Stimulated activated CD8-positive, alpha-beta memory T cell treated with anti-CD3 and anti-CD28 coated beads, Interleukin-12 subunit alpha, Interleukin-12 subunit beta, amount 100 ng/mL, for 24 hours (primary cell): ENCODE data around the gene CCNQ.
A peak's percentile ranks its signal among the peaks of the same experiment; 100 is the strongest.

Experiments used
- DNase-seq: peaks from one replicate; pipeline ENCODE4 v3.0.0-alpha.2; 2020; ENCODE audit errors: extremely low read depth

The CCNQ gene

GRCh38 chrX:153576239-153576870 is 22.6 kb downstream of the CCNQ start:
- DNase-seq, result no peak

DNA sequence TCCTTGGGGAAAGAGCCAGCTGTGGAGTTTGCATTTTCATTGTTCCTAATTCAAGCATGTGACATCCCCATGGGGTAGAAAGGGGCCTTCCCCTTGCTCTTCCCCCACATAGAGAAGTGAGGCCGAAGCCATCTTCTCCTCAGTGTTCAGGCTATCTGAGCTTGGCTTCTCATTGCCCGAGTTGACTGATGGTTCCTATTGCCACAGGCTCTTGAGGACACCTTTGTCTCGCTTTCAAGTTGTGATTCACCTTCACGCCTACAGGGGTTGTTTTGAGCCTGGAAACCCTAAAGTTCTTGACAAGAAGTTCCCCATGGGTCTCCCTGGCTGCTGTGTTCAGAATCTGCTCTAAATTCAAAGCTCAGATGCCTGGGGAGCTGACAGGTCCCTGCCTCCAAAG is 25.0 kb downstream of the CCNQ start:
- DNase-seq, result no peak

- no peak for DNase-seq
Measured at GRCh38 chrX:153572601-153573000, 26.3 kb downstream of the CCNQ start.

GRCh38 chrX:153571534-153571908 is 27.4 kb downstream of the CCNQ start:
- DNase-seq, result no peak

DNA sequence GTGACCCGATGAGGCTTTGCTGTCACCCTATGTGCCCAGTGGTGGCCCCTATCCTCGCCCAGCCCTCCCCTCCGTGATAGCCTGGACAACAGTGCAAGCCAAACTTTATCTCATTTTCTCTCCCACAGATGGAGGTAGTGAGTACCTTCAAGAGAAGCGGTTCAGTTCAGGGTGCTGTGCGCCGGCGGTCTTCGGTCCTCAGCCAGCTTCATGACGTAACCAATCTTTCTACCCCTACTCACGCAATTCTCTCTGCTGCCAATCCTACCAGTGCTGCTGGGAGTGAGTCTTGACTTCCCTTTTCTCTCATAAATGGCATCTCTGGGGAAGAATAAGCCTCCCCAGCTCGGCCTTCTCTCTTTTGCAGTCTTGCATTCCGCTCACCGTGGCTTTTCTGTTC is 29.5 kb downstream of the CCNQ start:
- DNase-seq, result no peak

DNA sequence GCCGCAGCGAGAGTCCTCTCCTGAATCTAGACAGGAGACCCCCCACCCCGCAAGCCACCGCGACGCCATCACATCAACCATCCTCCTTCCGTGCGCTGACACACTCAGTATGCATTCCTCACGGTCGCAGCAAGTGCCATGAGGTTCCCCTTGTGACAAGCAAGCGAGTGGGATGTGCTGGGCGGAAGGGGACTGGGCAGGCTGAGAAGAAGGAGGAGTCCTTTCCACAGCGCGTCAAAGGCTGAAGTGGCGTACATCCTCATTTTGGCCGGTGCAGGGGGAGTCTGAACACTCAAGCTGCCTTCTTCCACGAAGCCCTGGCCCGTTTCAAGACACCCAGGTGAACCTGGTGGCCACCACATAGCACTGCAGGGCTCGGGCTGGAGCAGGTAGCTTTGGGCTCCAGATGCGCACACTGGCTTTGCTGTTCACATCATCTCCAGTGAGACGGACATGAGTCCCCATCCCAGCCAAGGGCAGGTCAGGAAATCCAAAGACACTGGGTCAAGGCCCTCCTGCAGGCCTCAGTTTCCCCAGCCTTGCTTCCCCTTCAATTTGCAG is 30.4 kb downstream of the CCNQ start:
- DNase-seq, result no peak

DNA sequence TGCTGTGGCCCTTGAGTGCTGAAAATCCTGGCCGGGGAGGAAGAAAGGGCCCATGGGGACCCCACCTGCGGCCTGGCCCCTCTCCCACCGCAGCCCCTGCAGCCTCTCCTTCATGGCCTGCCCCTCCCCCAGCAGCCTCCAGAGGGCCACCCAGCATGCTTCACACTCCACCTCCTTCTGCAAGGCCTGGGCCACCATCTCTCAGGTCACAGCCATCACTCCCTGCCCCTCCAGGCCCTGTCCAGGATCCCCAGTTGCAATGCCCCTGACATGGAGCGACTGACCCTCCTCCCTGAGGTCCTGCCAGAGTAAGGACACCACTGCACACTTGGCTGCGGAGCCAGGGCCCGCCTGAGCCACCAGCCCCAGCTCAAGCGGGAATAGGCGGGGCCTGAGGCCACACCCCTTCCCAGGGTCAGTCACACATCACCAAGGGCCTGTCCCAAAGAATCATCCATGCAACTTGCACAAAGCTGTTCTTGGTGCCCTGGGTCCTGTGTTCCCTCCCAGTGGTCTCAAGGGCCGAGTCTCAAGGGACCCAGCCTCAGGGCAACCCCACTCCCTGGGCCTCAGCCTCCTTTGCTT is 32.9 kb downstream of the CCNQ start:
- DNase-seq, result no peak

DNA sequence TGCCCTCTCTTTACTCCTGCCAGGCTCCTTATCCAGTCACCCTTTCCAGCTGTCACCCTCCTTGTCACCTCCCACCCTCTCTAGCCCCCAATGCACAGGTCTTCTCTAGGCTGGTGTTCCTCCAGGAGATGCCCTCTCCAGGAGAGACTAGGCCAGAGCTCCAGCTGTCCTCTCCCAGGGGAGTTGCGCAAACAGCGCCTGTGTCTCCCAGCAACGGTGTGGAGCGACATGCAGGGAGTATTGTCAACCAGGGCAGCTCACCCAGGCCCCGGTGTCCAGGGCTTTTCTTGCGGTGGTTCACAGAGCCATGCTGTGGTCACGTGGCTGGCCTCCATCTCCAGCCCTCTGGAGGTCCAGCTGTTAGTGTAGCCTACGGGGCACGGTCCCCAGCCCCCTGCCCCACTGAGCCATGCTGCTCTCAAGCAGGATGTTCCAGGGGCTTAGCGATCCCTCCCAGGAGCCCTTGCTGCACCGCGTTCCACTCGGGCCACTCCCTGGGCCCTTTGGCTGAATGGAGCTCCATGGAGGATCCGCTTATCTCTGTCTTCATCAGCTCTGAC is 34.8 kb downstream of the CCNQ start:
- DNase-seq, result no peak

DNA sequence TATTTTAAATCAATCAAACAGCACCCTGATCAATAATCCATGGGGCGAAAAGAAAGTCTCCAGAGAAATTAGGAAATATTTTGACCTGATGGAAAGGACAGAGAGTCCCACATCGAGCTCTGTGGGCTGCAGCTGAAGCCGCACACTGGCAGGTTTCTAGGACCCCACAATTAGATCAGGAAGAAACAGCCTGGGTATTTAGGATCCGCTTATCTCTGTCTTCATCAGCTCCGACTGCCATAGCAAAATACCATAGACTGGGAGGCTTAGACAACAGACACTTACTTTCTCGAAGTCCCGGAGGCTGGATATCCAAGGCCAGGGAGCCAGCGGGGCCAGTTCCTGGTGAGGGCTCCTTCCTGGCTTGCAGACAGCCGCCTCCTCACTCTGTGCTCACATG is 36.4 kb downstream of the CCNQ start:
- DNase-seq, result no peak

DNA sequence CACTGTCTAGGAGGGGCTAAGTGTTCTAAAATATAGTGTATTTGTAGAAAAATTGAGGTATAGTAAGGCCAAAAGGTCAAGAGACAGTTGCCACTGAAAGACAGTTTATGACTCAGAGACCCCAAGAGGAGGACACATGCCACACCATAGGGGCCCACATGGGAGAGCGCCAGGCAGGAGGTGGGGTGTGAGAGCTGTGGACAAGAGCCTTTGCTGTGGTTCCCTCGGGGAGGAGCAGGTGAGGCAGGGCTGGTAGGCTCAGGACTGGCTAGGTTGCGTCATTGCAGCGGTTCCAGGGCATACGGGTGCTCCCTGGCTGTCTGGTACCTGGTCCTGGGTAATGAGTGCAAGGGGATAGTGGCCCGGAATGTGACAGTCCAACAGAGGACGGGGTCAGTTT is 37.6 kb downstream of the CCNQ start:
- no peak for DNase-seq

DNA sequence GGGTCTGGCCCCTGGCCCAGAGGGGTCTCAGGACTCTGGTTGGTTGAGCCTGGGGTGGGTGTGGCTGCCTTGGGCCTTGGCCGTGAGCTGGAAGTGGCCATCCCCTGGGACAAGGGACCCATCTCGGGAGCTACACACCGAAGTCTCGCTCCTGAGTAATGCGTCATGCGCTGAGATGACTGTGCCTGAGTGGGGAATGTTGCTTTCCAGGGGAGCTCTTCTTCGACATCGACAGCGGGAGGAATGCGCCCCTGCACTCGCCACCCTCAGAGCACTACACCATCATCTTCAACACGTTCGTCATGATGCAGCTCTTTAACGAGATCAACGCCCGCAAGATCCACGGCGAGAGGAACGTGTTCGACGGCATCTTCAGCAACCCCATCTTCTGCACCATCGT is 38.5 kb downstream of the CCNQ start:
- no peak for DNase-seq

DNA sequence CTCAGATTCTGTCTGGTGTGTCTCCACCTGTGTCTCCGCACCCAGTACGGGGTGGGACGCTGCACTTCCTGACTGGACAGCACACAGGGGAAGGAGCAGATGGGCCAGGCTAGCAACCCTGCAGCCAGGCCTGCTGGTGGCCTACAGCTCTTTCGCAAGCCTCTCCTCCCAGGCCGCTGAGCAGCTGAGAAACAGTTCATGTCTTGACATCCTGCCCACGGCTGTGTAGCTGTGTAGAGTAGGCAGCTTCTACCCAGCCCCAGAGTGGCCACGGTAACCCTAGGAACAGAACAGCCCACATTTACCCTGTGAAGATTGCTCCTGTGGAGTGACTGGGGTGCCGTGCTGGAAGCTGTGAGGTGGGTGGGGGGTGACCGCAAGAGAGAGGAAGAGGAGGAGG is 38.9 kb downstream of the CCNQ start:
- no peak for DNase-seq

- no peak for DNase-seq
Measured at GRCh38 chrX:153557618-153558355, 41.2 kb downstream of the CCNQ start.

GRCh38 chrX:153556767-153557166 is 42.2 kb downstream of the CCNQ start:
- no peak for DNase-seq

GRCh38 chrX:153554519-153555167 is 44.3 kb downstream of the CCNQ start:
- peak; percentile 3 for DNase-seq

- no peak for DNase-seq
Measured at GRCh38 chrX:153551135-153551534, 47.8 kb downstream of the CCNQ start.

GRCh38 chrX:153549807-153550206 is 49.1 kb downstream of the CCNQ start:
- DNase-seq, result no peak

DNA sequence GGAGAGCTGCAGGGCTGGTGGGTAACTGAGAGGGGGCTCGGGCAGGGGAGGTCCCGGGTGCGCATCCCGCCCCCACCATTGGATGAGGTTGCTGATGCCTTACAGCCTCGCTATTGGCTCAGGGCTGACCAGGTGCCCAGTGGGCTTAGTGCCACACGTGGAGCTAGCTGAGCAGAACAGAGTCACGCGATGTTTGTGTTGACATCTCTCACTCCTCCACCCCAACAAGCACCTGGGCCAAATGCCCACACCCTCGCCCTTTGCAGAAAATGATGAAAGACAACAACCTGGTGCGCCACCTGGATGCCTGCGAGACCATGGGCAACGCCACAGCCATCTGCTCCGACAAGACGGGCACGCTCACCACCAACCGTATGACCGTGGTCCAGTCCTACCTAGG is 49.7 kb downstream of the CCNQ start:
- DNase-seq, result no peak

DNA sequence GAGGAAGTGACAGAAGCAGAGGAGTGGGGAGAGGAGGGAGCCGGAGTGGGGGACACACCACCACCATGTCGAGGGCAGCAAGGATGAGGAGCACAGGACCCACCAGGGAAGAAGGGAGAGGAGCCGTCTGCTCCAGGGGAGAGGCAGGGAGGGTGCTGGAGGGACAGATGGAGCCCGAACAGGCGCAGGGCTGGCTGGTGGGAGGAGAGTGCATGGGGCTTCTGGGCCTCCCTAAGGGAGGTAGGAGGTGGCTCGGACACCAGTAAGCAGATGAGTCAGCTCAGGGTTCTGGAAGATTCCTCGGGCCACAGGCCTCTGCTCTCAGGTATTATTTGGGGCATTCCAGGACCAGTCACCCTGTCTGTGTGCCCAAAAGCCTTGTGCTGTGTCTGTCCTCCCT is 51.7 kb downstream of the CCNQ start:
- no peak for DNase-seq

DNA sequence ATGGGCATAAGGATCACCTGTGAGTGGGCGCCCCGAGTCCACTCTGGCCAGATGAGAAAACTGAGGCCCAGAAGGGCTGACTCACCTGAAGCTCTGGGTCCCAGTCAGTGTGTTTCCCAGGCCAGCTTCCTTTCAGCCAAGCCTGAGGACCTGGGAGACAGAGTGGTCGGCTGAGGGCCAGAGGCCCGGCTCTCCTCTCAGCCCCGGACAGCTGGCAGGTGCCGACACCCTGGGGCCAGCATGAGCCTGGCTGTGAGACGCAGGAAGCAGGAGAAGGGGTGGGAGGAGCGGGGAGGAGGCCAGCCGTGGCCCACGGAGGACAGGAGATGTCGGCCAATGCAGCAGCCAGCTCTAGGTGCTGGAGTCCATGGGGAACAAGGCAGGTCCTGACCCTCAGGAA is 52.6 kb downstream of the CCNQ start:
- no peak for DNase-seq

DNA sequence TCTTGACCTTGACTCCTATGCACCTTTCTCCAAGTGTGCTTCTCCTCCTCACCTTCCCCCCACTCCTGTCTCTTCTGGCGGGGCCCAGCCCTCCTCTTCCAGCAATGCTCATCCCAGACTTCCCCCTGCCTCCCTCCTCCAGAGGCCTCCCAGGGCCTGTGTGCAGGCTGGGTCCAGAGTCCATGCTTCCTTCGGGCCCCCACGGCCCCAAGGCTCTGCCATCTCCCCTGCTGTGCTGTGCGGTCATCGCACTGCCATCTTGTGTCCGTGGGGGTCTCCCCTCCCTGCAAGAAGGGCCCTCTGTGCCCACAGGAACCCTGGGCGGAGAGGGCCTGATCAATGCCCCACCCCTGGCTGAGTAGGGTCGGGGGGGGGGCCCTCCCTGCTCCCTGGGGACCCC is 54.2 kb downstream of the CCNQ start:
- no peak for DNase-seq

GRCh38 chrX:153539979-153540358 is 59.0 kb downstream of the CCNQ start:
- DNase-seq, result no peak
